HG02884 (cell line): Measurements from ENCODE around the gene POU3F3.

ENCODE experiments used
- ATAC-seq: cut with Tn5 transposase; IDR thresholded peaks from one replicate; pipeline ENCODE4 v1.9.1; 2021; ENCODE audit warnings: mild to moderate bottlenecking, moderate library complexity; ENCODE audit not compliant: unreplicated experiment

Gene POU3F3

DNA sequence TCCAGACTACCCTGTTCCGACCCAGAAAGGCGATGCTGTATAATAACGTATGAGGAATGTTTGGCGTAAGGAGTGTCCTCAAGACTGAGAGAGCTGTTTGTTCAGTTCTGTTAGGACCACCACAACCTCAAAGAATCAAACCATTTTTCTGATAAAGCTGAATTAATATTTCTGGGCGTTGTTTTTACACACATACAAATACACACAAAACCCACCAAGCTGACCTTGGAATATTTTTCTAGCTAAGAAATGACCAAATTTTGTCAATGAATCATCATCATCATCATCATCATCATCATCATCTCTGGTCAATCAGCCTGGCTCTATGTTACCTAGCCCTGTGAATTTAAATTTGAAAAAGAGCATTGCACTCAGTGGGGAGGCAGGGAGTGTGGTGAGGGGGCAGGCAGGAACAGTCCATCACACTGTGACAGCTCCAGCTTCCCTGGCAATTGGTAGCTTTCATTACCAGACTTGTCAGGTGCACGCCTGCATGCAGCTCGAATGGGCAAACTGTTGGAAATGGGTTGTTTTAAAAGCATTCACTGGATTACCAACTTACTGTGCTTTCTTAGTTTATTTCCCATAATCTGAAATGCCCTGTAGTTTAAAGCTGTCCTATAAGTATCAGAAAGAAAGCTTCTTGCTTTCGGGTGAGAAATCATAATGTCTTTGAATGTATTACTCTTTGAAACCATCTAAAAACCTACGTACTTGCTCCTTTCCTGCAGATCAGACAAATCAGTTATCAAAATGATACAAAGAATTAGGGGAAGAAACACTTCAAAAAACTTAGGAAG, 6.9 kb upstream of the POU3F3 start:
- no peak for ATAC-seq

DNA sequence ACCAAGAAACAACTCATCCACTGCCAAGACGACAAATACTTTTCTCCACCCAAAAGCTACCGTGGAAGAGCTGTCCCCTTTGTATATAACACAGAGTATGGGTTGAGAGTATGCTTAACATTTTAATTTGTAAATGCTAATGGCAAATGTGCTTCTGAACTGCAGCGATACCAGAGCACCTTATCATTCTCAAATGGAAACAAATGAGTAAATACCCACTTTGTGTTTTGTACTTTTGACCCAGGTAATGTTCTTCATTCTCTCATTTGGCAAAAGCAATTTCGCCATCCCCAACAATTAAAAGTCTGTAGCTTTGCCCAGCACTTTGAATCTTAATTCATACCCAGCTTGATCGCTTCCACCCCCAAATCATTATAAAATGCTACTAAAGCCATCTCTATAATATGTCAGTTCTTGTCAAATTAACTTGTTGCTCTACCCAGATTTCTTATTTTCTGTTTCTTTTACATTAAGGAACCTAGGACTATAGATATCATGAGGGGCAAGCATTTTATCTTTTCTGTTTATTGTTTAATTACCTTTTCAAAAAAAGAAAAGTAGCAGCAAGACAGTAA, 6.2 kb upstream of the POU3F3 start:
- ATAC-seq: no peak

DNA sequence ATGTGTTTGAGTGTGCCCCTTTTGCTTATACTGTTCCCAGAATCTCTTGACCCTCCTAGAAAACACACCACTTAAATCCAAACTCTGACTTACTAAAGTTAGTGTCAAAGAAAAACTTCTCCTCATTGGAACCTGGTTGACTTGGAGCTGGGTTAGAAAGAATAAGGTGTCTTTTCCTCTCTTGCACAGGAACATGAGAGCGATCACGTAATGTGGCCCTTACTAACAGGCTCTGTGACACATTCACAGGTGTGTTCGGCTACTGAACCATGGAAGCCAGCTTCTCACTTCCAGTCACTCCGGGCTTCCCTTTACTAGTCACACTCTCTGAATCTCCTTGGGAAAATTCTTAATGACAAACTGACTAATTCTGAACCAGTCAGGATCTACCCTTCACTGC, 5.4 kb upstream of the POU3F3 start:
- peak; percentile 46 for ATAC-seq

DNA sequence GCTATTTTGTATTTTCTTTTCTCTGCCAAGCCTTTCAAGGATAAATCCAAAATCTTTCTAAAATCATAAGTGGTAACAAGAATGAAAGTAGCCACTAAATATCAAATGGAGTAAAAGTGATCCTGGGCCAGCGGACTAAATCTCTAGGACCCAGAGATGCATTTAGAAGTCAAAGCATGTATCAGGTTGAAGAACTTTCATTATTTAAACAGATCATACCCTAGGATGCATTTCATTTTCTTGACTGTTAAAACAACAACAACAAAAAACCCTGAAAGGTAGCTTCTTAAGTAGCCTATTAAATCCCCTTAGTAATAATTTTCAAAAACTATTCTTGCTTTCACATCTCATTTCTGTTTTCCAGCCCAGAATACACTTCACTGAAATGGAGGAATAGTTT, 4.8 kb upstream of the POU3F3 start:
- no peak for ATAC-seq

DNA sequence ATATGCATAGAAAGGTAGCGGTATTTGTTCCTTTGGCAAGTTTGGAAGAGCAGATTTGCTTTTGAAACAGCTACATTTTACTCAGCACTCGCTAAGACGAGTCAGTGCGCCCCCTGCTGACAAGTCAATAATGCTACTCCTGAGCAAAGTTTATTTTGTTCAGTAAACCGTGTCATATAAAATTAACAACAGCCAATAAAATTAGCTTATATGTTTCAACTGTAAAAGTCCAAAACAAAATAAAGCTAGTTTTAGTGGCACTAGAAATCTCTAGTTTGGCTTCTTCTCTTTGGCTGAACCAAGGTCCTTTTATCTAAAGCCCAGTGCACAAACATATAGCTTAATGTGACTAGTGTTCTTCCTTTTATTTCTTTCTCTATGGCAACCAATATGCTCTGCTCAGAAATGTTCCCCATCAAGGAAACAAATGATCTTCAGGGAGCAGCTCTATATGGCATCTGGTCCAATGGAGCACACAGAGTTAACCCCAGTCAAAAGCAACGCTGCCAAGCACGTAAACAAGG, 4.2 kb upstream of the POU3F3 start:
- no peak for ATAC-seq

DNA sequence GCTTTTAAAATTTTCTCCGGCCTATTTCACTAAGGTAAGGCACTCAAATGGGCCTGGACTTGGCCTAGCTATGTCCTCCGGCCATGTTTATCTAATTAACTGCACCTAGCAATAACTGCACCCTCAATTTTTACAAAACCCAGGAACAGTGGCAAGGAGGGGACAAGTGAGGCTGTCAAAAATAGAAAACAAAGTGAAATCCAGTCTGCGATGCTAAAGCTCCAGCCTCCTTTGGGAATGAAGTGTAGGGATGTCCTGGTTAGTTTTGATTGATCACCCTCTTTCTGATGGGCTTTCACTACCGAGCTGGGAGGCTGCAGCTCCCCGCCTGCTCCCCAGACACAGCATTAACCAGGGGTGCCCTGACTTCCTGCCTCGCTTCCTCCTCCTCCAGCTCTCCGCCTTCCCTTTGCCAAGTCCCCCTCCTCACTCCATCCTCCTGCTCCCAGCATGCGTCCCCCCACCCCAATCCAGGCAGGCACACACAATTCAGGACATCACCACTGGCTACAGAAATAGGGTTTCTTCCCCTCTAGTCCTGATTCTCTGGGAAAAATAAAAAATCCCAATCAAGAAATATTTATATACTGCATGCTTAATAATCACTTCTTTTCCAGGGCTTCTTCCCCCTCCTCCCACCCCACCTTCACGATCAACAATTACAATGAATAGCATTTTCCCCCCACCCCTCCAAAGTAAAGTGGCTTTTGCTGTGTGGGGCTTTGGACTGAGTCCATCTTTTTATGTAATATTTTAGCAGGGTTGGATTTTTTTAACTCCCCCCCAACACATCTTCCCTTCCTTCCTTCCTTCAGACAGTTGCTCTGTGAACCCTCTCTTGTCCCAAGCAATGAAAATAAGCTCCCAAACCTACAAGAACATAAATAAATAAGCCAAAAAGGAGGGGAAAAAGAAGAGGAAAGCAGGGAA, 3.3 kb upstream of the POU3F3 start:
- no peak for ATAC-seq

DNA sequence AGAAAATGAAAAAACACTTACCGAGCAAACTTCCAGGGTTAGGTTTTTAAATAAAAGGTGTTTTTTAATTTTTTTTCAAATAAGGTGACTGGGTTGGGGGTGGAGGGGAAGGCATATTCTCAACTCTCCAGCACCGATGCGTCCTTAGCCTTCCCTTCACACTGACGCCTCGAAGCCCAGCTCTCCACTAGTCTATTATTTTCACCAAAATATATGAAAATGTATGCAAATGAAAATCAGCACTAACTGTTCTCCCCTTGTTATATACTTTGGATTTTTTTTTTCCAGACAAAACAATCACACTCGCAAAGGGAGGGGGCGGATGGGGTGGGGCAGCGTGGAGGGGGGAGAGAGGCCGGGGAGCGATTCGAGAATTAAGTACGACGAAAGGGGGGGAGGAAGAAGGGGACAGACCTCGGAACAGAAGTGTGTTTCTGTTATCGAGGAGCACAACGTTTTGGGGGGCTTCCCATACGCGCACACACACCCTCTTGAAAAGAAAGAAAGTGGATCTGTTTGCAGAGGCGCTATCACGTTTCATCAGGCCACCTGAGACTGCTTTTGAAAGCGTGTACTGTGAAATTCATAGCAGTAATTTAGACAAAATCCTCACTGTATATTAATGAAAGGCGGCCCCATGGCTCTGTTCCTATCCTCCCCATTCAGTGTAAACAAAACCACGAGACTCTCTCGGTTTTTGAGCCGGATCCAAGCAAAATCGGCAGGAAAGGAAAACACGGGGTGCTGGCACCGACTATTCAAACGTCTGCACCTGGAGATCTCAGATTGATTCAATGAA, 2.4 kb upstream of the POU3F3 start:
- ATAC-seq: no peak

DNA sequence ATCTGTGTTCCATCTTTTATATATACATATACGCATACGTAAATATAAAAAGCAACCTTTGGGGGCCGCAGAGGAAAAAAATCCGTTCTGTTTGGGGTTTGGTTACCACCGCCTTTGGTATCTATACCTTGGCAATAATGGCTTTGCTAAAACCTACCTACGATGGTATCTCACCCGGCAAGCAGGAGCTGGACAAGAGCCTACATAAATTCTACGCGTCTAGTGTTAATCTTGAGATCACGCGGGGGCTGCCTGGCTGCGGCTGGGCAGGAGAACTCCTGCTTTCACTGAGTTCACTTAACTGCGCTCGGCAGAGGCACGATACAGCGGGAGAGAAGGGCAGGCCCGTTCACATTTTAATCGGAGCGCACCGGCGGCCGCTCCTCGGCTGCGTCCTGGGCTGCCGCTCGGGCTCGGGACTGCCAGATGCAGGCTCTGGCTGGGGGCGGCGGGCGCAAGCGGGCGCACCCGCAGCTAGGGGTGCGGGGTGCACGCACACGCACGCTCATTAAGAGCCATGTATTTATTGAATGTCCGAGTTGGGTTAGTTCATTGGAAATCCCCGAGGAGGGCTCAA, 1.7 kb upstream of the POU3F3 start:
- no peak for ATAC-seq

DNA sequence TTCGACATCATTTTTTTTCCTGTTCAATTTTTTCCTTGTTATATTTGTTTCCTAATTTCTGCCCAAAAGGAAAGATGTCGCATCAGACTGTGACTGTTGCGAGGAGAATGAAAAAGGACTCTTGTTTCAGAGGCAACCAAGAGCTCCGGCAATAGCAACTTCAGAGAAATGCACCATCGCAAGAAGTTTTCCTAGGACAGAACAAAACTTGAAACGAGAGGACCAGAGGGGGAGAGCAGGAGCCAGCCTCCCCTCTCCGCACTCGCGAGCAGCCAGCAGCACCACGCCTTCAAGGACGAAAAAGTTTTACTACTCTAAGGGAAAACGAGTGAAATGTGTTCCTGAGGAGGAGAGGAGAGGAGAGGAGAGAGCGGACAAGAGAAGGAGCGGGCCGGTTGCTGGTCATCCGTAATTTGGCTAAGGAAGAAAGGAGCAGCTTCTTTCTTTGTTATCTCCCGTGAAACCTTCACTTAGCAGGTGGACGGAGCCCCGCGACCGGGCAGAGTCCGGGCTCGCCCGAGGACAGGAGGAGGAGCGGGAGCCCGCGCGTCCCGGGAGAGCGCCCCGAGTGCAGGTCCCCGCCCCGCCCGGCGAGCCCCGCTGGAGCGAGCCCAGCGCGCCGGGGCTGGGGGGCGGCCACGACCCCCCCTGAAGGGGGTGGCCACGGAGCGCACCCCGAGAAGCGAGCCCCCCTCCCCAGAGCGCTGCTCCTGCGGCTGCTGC, 744 bp downstream of the POU3F3 start:
- no peak for ATAC-seq

DNA sequence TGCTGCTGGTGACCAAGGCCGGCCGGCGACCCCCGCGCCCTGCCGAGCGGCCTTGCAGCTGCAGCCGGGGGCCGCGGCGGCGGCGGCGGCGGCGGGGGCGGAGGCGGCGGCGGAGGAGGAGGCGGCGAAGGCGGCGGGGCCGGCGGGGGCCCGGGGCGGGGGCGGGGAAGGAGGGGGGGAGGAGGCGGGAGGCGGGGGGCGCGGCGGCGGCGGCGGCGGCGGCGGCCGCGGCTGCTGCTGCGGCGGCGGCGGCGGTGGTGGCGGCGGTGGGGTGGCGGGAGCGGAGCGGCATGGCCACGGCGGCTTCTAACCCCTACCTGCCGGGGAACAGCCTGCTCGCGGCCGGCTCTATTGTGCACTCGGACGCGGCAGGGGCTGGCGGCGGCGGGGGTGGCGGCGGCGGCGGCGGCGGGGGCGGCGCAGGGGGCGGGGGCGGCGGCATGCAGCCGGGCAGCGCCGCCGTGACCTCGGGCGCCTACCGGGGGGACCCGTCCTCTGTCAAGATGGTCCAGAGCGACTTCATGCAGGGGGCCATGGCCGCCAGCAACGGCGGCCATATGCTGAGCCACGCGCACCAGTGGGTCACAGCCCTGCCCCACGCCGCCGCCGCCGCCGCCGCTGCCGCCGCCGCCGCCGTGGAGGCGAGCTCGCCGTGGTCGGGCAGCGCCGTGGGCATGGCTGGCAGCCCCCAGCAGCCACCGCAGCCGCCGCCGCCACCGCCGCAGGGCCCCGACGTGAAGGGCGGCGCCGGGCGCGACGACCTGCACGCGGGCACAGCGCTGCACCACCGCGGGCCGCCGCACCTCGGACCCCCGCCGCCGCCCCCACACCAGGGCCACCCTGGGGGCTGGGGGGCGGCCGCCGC, 1.5 kb downstream of the POU3F3 start:
- no peak for ATAC-seq

DNA sequence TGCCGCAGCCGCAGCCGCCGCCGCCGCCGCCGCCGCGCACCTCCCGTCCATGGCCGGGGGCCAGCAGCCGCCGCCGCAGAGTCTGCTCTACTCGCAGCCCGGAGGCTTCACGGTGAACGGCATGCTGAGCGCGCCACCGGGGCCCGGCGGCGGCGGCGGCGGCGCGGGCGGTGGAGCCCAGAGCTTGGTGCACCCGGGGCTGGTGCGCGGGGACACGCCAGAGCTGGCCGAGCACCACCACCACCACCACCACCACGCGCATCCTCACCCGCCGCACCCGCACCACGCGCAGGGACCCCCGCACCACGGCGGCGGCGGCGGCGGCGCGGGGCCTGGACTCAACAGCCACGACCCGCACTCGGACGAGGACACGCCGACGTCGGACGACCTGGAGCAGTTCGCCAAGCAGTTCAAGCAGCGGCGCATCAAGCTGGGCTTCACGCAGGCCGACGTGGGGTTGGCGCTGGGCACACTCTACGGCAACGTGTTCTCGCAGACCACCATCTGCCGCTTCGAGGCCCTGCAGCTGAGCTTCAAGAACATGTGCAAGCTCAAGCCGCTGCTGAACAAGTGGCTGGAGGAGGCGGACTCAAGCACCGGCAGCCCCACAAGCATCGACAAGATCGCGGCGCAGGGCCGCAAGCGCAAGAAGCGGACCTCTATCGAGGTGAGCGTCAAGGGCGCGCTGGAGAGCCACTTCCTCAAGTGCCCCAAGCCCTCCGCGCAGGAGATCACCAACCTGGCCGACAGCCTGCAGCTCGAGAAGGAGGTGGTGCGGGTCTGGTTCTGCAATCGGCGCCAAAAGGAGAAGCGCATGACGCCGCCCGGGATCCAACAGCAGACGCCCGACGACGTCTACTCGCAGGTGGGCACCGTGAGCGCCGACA, 2.4 kb downstream of the POU3F3 start:
- ATAC-seq: no peak

DNA sequence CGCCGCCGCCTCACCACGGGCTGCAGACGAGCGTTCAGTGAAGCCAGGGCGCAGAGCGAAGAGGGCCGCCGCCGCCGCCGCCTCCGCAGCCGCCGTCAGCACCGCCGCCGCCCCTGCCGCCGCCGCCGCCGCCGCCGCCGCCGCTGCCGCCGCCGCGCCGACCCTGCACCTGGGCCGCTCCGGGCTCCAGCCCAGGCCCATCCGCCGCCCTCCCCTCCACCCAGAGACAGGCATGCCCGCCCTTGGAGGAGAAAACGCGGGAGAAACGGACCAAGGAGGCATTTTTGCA, 3.0 kb downstream of the POU3F3 start:
- ATAC-seq: no peak

DNA sequence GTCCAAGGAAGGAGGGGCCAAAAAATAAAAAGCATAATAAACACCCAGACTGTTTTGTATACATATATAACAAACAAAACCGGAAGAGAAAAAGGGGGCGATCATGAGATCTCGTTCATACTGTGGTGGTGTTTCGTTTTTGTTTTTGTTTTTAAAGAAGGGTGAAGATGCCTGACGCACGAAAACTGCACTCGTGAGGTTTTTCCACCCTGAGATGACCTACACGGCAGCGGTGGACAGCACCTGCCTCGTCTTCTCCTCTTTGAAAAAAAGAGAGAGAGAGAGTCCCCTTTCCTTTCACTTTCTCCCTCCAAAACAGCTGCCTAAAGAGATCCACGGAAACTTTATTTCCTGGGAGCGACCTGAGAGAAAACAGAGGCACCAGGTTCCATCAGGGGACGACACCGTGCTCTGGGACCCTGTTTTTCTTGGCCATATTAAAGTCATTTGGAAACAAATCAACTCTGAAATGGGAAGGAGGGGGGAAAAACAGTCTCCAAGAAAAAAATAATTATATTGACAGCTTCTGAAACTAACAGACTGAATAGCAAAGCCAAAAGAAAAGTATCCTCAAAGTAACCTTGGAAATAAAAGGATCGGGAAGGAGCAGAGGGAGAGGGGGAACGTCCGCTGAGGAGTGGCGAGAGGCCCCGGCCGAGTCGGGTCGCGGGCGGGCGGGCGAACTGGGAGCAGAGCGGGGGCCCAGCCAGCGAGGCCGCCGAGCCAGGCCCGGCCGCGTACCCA, 3.5 kb downstream of the POU3F3 start:
- no peak for ATAC-seq

DNA sequence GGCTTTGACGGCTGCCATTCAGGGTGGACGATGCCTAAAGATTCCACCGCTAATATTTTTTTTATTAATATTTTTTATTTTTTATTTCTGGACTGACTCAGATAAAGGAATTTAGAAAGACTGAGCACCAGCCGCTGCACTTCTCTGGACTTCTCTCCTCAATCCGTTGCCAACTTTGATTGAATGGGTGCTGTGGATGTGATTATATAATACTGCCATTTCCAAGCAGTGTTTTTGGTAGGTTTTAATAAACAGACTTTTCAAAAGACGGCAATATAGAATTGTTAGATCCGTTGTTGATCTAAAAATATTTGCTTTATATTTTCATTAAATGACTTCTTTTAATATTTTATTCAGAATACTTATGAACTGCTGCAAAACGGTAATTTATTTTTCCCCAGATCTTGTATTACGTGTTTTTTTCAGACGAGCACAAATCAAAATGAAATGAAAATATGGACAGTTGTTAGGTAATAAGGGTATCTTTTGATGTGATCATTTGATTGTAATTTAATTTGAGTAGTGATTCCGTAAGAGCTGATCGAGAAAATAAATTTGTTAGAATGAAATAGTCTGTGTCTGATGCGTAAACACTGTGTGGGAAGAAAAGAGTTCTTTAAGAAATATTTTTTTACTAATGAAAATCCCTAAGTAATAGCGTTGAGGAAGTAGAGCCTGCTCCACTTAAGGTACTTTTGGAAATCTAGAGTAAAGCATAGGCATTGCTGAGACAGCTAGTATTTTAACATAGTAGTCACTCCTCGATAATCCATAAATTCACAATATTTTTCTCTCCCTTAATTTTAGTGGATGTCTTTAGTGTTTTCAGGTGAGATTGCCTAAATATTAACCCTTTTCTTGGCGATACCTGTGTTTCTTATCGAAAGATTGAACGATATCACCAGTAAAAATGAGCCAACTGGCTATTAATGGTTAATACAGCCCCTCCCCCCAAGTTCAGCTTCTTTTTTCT, 4.4 kb downstream of the POU3F3 start:
- no peak for ATAC-seq

DNA sequence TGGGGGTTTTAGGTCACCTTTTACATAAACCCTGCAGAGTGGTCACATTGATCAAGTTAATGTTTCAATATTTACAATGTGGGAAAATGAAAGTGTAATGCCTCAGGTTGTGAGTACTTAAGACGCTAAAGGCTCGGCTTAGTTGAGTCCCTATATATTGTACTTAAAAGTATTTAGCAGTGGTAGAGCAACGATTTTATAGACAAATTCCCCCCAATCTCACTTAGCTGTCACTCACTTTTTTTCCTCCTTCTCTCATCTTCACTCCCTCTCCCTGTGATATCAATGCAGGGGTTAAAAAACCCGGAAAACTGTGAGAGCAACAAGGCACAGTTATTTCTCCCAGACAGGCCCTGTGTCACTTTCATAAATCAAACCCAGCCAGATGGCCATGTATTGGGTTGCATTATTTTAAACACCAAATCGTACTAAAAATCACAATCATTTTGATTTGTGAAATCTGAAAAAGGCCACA, 5.4 kb downstream of the POU3F3 start:
- ATAC-seq: no peak
